ENCODE data around the gene GDF15. TPM values are rescaled to one million over a fixed set of nuclear protein-coding genes. Genes with fewer than 3 reads are reported as not detected.

Gene GDF15
- total RNA-seq, 4 donors from 2014 or later, result 0.41 to 13.1 (median 1.6) TPM

DNA sequence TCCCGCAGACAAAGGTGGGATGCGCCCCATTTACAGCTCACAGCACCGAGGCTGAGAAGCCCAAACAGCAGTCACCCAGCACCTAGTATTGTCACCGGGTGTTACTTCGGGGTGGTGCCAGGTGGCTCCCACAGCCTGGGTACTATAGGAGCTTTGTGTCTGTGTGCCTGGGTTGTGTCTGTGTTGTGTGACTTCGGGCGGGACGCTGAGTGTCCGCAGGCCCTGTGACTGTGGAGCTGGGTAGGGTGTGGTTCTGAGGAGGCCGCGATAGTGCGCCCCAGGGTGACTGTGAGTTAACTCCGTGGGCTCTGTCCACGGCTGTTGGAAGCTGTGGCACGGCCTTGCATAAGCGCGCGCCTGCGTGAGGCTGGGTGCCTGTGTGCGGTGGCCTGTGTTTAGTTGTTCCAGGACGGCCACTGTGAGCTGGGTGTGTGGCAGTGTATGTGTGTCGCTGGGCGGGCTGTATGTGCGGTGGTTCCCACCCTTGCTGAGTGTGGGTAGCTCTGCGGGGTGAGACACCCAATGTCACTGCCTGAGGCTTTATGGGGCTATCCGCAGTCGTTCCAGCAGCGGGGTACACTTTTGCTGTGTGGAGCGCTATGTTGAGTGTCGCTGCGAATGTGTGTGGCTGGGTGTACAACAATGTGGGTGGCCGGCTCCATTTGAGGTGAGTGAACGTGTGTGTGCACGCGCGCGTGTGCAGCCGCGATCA is 32.7 kb downstream of the GDF15 start:
- H3K27ac ChIP-seq, result peak overlapping the region; percentile 90 to 93
- no peaks in the 10 kb centered on the region for H3K9me3 ChIP-seq
- intact Hi-C loops (cut with DNase I; ENCODE audit: low total_unique reads), result loop anchor here (10.0 kb wide), 1 partner anchor 74 kb away; the partner anchor contains the start of gene PGPEP1
- no peaks in the 10 kb centered on the region for H3K27me3 ChIP-seq
- peak in 1 of 2 donors; percentile 66 for DNase-seq
- H3K4me3 ChIP-seq, result peak overlapping the region; percentile 37 to 62
- no peak for TF ChIP-seq POLR2A (IDR thresholded peaks at IDR 0.05)
- TF ChIP-seq, protein P1, sequence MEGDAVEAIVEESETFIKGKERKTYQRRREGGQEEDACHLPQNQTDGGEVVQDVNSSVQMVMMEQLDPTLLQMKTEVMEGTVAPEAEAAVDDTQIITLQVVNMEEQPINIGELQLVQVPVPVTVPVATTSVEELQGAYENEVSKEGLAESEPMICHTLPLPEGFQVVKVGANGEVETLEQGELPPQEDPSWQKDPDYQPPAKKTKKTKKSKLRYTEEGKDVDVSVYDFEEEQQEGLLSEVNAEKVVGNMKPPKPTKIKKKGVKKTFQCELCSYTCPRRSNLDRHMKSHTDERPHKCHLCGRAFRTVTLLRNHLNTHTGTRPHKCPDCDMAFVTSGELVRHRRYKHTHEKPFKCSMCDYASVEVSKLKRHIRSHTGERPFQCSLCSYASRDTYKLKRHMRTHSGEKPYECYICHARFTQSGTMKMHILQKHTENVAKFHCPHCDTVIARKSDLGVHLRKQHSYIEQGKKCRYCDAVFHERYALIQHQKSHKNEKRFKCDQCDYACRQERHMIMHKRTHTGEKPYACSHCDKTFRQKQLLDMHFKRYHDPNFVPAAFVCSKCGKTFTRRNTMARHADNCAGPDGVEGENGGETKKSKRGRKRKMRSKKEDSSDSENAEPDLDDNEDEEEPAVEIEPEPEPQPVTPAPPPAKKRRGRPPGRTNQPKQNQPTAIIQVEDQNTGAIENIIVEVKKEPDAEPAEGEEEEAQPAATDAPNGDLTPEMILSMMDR (IDR thresholded peaks at IDR 0.05), result no peak
- peaks cover 0 to 34% of the 10 kb centered on the region in 2 donors for H3K4me1 ChIP-seq
- no peaks in the 10 kb centered on the region for H3K36me3 ChIP-seq

GRCh38 chr19:18419195-18419698 is 33.3 kb downstream of the GDF15 start, which contains the start of gene SSBP4:
Gene SSBP4 (plus strand): TSS chr19:18419398. CDS start chr19:18419649, 251 bp downstream.
- H3K9me3 ChIP-seq, result no peaks in the 10 kb centered on the region
- DNase-seq, result peak; percentile 62 to 80
- H3K27me3 ChIP-seq, result no peaks in the 10 kb centered on the region
- H3K36me3 ChIP-seq, result no peaks in the 10 kb centered on the region
- peak within 1 kb of the TSS; percentile 37 to 62 for H3K4me3 ChIP-seq
- intact Hi-C loops (cut with DNase I; ENCODE audit: low total_unique reads), result loop anchor here (10.0 kb wide), 1 partner anchor 74 kb away; the partner anchor contains the start of gene PGPEP1
- H3K27ac ChIP-seq, result peak within 1 kb of the TSS; percentile 90 to 93
- TF ChIP-seq, protein P1 (IDR thresholded peaks at IDR 0.05), result peak in 3 of 4 experiments; percentile 50 to 67 (median 66)
- TF ChIP-seq POLR2A (IDR thresholded peaks at IDR 0.05), result peak; percentile 50 to 76
- peaks cover 0 to 33% of the 10 kb centered on the region in 2 donors for H3K4me1 ChIP-seq

GRCh38 chr19:18419699-18420460 is 33.9 kb downstream of the GDF15 start:
- peak overlapping the region; percentile 90 to 93 for H3K27ac ChIP-seq
- peaks cover 0 to 27% of the 10 kb centered on the region in 2 donors for H3K4me1 ChIP-seq
- TF ChIP-seq, protein P1 (IDR thresholded peaks at IDR 0.05), result no peak
- TF ChIP-seq POLR2A (IDR thresholded peaks at IDR 0.05), result no peak
- no peaks in the 10 kb centered on the region for H3K9me3 ChIP-seq
- H3K36me3 ChIP-seq, result no peaks in the 10 kb centered on the region
- intact Hi-C loops (cut with DNase I; ENCODE audit: low total_unique reads), result loop anchor here (10.0 kb wide), 1 partner anchor 75 kb away; the partner anchor contains the start of gene PGPEP1
- H3K4me3 ChIP-seq, result peak overlapping the region; percentile 37 to 62
- H3K27me3 ChIP-seq, result no peaks in the 10 kb centered on the region
- DNase-seq, result peak in 1 of 2 donors; percentile 59

GRCh38 chr19:18420930-18421329 is 35.0 kb downstream of the GDF15 start:
- H3K36me3 ChIP-seq, result no peaks in the 10 kb centered on the region
- peaks cover 0 to 32% of the 10 kb centered on the region in 2 donors for H3K4me1 ChIP-seq
- H3K27ac ChIP-seq, result peak overlapping the region; percentile 90 to 93
- no peaks in the 10 kb centered on the region for H3K9me3 ChIP-seq
- no peaks in the 10 kb centered on the region for H3K27me3 ChIP-seq
- intact Hi-C loops (cut with DNase I; ENCODE audit: low total_unique reads), result no loop called here
- peak overlapping the region in 1 of 2 donors; percentile 62 for H3K4me3 ChIP-seq
- peak in 1 of 2 donors; percentile 34 for DNase-seq
- TF ChIP-seq, protein P1 (IDR thresholded peaks at IDR 0.05), result no peak
- TF ChIP-seq POLR2A (IDR thresholded peaks at IDR 0.05), result no peak

Measured in uterus (tissue), 4 donors.